Panc1 (cell line): ENCODE results near the gene YES1.

Experiments used
- CTCF ChIP-seq: fragments of 450-650 bp; IDR thresholded peaks from 2 replicates; pipeline ENCODE4 v1.5.1; 2017; ENCODE audit warnings: mild to moderate bottlenecking
- POLR2AphosphoS5 ChIP-seq: IDR thresholded peaks from 2 replicates; pipeline ENCODE4 v1.6.1; 2012; ENCODE audit warnings: mild to moderate bottlenecking, low read depth, low read length, moderate library complexity
- TCF7L2 ChIP-seq: IDR thresholded peaks from 2 replicates; pipeline ENCODE4 v1.6.1; 2011; ENCODE audit warnings: mild to moderate bottlenecking, low read depth, low read length, inconsistent platforms

- no peak for TF ChIP-seq POLR2AphosphoS5
- TF ChIP-seq CTCF: no peak
- TF ChIP-seq TCF7L2: no peak
These were observed 128.5 kb downstream of the YES1 start for GRCh38 chr18:683531-683930.
